ENCODE data around the gene MED8.
"Not testable (repeated sequence)": the region's sequence is repeated elsewhere in the genome, so short reads cannot be mapped to it uniquely, and the experiment has no call there.

Gene MED8

DNA sequence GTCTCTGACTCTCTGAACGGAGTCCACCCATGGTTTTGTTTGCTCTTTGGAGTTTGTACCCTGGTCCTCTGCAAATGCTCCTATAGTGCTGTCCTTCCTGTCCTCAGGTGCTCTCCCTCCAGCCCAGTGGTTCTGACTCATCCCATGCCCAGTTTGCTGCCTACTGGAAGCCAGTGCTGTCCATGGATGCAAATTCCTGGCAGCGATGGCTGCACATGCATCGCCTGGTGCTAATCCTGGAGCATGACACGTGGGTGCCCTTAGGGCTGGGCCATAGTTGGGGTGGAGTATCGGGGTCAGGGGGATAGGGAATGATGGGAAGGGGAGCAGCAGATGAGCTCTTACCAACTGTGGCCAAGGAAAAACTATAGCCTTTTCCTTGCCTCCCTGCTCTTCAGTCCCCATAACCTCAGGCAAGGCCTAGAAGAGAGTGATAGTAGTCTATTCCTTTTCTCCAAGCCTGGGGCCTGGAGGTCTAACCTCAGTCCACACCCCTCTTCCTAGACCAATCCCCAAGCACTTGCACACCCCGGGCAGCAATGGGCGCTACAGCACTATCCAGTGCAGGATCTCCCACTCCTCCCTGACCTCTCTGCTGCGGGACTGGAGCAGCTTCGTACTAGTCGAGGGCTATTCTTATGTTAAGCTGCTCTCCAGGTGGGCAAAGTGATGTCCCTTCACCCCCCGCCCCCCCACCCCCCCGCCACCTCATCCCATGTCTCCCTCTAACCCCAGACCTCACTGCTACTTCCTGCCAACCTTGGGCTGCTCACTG, 32.6 kb upstream of the MED8 start:
- DNase-seq (ENCODE audit: low read depth, low spot score) = peak; percentile 15

GRCh38 chr1:43421396-43421795, 31.8 kb upstream of the MED8 start:
- DNase-seq (ENCODE audit: low read depth, low spot score) = no peak

GRCh38 chr1:43420874-43421273, 31.3 kb upstream of the MED8 start:
- no peak for DNase-seq (ENCODE audit: low read depth, low spot score)

DNA sequence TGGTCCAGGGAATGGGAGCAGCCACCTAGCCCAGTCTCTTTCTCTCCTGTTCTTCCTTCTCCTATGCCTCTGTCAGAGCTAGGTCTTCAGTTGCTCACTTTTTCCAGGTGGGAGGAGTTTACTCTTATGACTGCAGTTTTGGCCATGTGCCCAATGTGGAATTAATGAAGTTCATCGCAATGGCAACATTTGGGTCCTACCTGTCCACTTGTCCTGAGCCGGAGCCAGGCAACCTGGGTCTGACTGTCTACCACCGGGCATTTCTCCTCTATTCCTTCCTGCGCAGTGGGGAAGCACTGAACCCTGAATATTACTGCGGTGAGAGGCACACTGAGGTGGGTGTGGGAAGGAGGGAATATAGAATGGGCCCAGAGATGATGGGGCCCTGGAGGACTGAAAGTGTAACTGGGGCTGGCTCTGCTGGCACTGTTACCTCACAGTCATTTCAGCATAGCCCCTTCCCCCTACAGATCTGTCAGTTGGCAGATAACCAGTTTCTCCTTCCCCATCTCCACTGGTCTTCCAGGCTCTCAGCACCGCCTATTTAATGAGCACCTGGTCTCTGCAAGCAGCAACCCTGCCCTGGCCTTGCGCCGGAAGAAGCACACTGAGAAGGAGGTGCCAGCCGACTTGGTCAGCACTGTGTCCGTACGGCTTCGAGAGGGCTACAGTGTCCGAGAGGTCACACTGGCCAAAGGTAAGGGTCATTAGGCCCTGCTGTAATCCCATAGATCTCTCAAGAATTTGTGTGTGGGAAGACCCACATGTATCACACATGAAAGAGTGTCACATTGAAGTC, 30.2 kb upstream of the MED8 start:
- no peak for DNase-seq (ENCODE audit: low read depth, low spot score)

DNA sequence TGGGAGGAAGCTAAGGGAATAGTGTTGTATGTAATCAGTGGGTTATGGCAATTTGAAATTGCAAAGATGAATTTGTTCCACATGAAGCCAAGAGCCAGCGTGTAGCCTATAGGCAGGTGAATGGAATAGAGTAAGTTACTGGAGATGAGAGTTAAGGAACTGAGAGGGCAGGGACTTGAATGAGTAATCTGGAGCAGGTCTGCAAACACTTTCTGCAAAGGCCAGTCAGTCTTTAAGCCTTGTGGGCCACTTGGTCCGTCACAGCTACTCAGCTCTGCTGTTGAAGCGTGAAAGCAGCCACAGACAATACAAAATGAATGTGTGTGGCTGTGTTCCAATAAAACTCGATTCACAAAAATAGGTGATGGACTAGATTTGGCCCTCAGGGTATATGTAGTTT, 29.3 kb upstream of the MED8 start:
- DNase-seq (ENCODE audit: low read depth, low spot score) = no peak

GRCh38 chr1:43415901-43416300, 26.3 kb upstream of the MED8 start:
- no peak for DNase-seq (ENCODE audit: low read depth, low spot score)

GRCh38 chr1:43414634-43415223, 25.1 kb upstream of the MED8 start:
- DNase-seq (ENCODE audit: low read depth, low spot score) = peak; percentile 77

DNA sequence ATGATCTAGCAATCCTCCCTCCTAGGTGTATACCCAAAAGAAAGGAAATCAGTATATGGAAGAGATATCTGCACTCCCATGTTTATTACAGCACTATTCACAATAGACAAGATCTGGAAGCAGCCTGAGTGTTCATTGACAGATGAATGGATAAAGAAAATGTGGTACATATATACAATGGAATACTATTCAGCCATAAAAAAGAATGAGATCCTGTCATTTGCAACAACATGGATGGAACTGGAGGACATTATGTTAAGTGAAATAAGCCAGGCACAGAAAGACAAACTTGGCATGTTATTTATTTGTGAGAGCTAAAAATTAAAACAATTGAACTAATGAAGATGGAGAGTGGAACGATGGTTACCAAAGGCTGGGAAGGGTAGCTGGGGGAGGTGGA, 23.8 kb upstream of the MED8 start:
- DNase-seq (ENCODE audit: low read depth, low spot score) = not testable (repeated sequence)

DNA sequence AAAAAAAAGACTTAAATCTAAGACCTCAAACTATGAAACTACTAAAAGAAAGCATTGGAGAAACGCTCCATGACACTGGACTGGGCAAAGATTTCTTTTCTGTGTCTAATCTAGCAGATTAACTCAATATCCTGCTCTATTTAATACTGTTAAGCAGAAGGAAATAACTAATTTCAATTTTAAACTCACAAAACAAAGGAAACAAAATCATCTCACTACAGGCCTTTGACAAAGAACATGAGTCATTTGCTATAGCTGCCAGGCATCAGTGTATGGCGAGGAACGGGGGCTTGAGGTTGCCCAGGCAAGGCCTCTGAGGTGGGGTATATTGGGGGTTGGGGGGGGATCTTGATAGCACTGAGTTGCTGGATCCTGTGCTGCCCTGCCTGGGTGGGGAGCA, 21.0 kb upstream of the MED8 start:
- DNase-seq (ENCODE audit: low read depth, low spot score) = no peak

- no peak for DNase-seq (ENCODE audit: low read depth, low spot score)
Observed at GRCh38 chr1:43405876-43406234, 16.3 kb upstream of the MED8 start.

GRCh38 chr1:43405219-43405875, 15.7 kb upstream of the MED8 start:
- DNase-seq (ENCODE audit: low read depth, low spot score) = no peak

GRCh38 chr1:43404353-43404752, 14.8 kb upstream of the MED8 start:
- no peak for DNase-seq (ENCODE audit: low read depth, low spot score)

- DNase-seq (ENCODE audit: low read depth, low spot score) = no peak
Observed at GRCh38 chr1:43402089-43402865, 12.7 kb upstream of the MED8 start.

GRCh38 chr1:43400441-43400840, 10.8 kb upstream of the MED8 start:
- DNase-seq (ENCODE audit: low read depth, low spot score) = not testable (repeated sequence)

- no peak for DNase-seq (ENCODE audit: low read depth, low spot score)
Observed at GRCh38 chr1:43398227-43398626, 8.6 kb upstream of the MED8 start.

GRCh38 chr1:43396059-43396458, 6.5 kb upstream of the MED8 start:
- no peak for DNase-seq (ENCODE audit: low read depth, low spot score)

DNA sequence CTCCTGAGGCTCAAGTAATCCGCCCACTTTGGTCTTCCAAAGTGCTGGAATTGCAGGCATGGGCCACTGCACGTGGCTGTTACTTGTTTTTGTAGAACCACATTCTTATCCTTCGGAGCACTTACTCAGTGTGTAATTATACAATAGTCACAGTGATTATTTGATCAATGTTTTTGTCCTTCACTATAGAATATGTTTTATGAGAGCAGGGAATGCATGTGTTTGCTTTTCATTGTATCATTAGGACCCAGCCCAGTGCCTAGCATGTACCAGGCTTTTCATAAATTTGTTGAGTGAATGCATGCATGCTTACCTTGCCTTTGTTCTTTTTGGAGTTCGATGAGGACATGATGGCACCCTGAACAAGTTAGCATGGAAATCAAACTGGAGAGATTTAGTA, 5.9 kb upstream of the MED8 start:
- no peak for DNase-seq (ENCODE audit: low read depth, low spot score)

GRCh38 chr1:43392702-43393101, 3.1 kb upstream of the MED8 start:
- no peak for DNase-seq (ENCODE audit: low read depth, low spot score)

GRCh38 chr1:43388613-43389012, 987 bp downstream of the MED8 start:
- no peak for DNase-seq (ENCODE audit: low read depth, low spot score)

DNA sequence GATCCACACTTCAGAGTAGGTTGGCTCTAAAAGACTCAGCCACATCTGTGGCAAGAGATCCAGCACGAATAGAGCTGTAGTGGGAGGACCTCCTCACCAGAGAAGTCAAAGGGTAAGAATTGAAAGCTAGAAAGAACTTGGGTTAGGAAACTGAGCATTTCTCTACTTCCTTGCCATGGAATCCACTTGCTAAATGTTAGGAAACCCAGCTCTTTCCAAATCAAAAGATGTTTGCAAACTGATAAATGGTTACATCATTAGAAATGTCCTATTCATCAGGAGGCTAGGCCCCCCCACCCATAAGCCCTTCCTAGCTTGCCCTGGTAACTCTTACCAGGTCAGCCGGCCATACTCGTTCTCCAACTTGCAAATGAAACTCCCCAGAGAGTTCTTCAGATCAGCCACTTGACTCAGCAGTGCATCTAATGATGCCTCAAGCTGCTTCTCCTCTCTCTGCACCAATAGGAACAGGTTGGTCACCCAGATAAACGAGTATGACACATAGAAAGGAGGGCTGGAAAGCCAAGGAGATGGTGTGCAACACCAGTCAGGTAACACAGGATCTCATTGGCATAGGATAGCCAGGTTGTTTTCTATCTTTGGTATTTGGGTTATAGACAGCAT, 1.5 kb downstream of the MED8 start:
- peak; percentile 13 for DNase-seq (ENCODE audit: low read depth, low spot score)

GRCh38 chr1:43386676-43387075, 2.9 kb downstream of the MED8 start:
- no peak for DNase-seq (ENCODE audit: low read depth, low spot score)

Data from ELF-1 (cell line).